ENCODE data around the gene FAM234A. TPM values are rescaled to one million over a fixed set of nuclear protein-coding genes. Genes with fewer than 3 reads are reported as not detected.

The FAM234A gene
- total and polyA plus RNA-seq, 2 donors (not counting 1 experiment from before 2014, with no cell fraction given), result 64.8 to 68.5 TPM

GRCh38 chr16:301235-301634 lies 66.6 kb downstream of the FAM234A start:
- Histone ChIP-seq H3K36me3 (ENCODE audit: control insufficient read depth, insufficient read depth, low read length) (peaks cover 13% of the 10 kb centered on the region), H3K9ac (ENCODE audit: insufficient read depth, low read length) (no peak overlapping the region), H3K4me3 (replicated peaks in 1 of 4; ENCODE audit: control extremely low read depth in 1 of 4, insufficient read depth in 1 of 4, low read depth in 3 of 4, low read length in 4 of 4) (no peak overlapping the region), H3K9me3 (ENCODE audit: control insufficient read depth, insufficient read depth, low read depth, low read length) (no peaks in the 10 kb centered on the region), H4K20me1 (ENCODE audit: control insufficient read depth, extremely low read depth, insufficient read depth, low read length) (no peaks in the 10 kb centered on the region), H3K27ac (ENCODE audit: insufficient read depth, low read length) (no peak overlapping the region), H3K4me2 (ENCODE audit: extremely low read depth, insufficient read depth, low read length) (no peak overlapping the region), H3K27me3 (ENCODE audit: control insufficient read depth, insufficient read depth, low read length) (no peaks in the 10 kb centered on the region), H3K79me2 (ENCODE audit: control insufficient read depth, insufficient read depth, low read length) (no peaks in the 10 kb centered on the region), H2AFZ (ENCODE audit: low read length) (no peak overlapping the region), H3K4me1 (ENCODE audit: control insufficient read depth, extremely low read depth, insufficient read depth, low read length) (no peaks in the 10 kb centered on the region)
- no peak for TF ChIP-seq EZH2 (IDR thresholded peaks at IDR 0.05; ENCODE audit: low read length, missing control alignments)
- TF ChIP-seq CTCF (conservative IDR thresholded peaks at IDR 0.05 in 1 of 2, IDR thresholded peaks at IDR 0.05 in 1 of 2; ENCODE audit: low read depth in 1 of 2, low read length in 2 of 2), result no peak
- no peak for DNase-seq (ENCODE audit: low read depth in 2 of 2)

DNA sequence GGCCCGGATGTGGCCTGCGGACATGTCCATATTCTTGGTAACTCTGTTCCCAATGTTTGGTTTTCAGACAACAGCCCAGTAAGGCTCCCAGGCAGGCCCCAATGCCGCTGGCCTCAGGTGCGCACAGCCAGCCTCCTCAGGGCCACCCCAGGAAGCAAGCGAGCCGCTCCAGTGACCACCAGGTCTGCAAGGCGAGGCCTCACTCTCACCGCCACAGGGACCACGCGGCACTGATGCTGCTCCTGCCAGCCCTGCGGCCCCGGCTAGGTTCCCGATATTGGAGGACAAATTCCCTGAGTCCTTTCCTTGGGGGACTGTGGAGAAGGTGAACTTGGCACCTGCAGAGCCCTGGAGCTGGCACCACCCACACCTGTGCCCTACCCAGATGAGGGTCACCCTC lies 67.3 kb downstream of the FAM234A start:
- H3K4me1 ChIP-seq (ENCODE audit: control insufficient read depth, extremely low read depth, insufficient read depth, low read length), result no peaks in the 10 kb centered on the region
- H3K9ac ChIP-seq (ENCODE audit: insufficient read depth, low read length), result no peak overlapping the region
- no peaks in the 10 kb centered on the region for H3K9me3 ChIP-seq (ENCODE audit: control insufficient read depth, insufficient read depth, low read depth, low read length)
- no peak for DNase-seq (ENCODE audit: low read depth in 2 of 2)
- peaks cover 13% of the 10 kb centered on the region for H3K36me3 ChIP-seq (ENCODE audit: control insufficient read depth, insufficient read depth, low read length)
- no peak overlapping the region for H3K27ac ChIP-seq (ENCODE audit: insufficient read depth, low read length)
- H3K4me3 ChIP-seq (replicated peaks in 1 of 4; ENCODE audit: control extremely low read depth in 1 of 4, insufficient read depth in 1 of 4, low read depth in 3 of 4, low read length in 4 of 4), result no peak overlapping the region
- TF ChIP-seq EZH2 (IDR thresholded peaks at IDR 0.05; ENCODE audit: low read length, missing control alignments) (no peak), CTCF (conservative IDR thresholded peaks at IDR 0.05 in 1 of 2, IDR thresholded peaks at IDR 0.05 in 1 of 2; ENCODE audit: low read depth in 1 of 2, low read length in 2 of 2) (no peak)
- H3K27me3 ChIP-seq (ENCODE audit: control insufficient read depth, insufficient read depth, low read length), result no peaks in the 10 kb centered on the region
- no peak overlapping the region for H3K4me2 ChIP-seq (ENCODE audit: extremely low read depth, insufficient read depth, low read length)
- H3K79me2 ChIP-seq (ENCODE audit: control insufficient read depth, insufficient read depth, low read length), result no peaks in the 10 kb centered on the region
- no peaks in the 10 kb centered on the region for H4K20me1 ChIP-seq (ENCODE audit: control insufficient read depth, extremely low read depth, insufficient read depth, low read length)
- no peak overlapping the region for H2AFZ ChIP-seq (ENCODE audit: low read length)

- H3K4me2 ChIP-seq (ENCODE audit: extremely low read depth, insufficient read depth, low read length), result no peak overlapping the region
- no peaks in the 10 kb centered on the region for H3K4me1 ChIP-seq (ENCODE audit: control insufficient read depth, extremely low read depth, insufficient read depth, low read length)
- TF ChIP-seq EZH2 (IDR thresholded peaks at IDR 0.05; ENCODE audit: low read length, missing control alignments) (no peak), CTCF (conservative IDR thresholded peaks at IDR 0.05 in 1 of 2, IDR thresholded peaks at IDR 0.05 in 1 of 2; ENCODE audit: low read depth in 1 of 2, low read length in 2 of 2) (no peak)
- no peak overlapping the region for H3K27ac ChIP-seq (ENCODE audit: insufficient read depth, low read length)
- H2AFZ ChIP-seq (ENCODE audit: low read length), result no peak overlapping the region
- peak in 1 of 2 donors; percentile 12 for DNase-seq (ENCODE audit: low read depth in 2 of 2)
- H3K79me2 ChIP-seq (ENCODE audit: control insufficient read depth, insufficient read depth, low read length), result no peaks in the 10 kb centered on the region
- no peak overlapping the region for H3K4me3 ChIP-seq (replicated peaks in 1 of 4; ENCODE audit: control extremely low read depth in 1 of 4, insufficient read depth in 1 of 4, low read depth in 3 of 4, low read length in 4 of 4)
- no peaks in the 10 kb centered on the region for H3K9me3 ChIP-seq (ENCODE audit: control insufficient read depth, insufficient read depth, low read depth, low read length)
- H4K20me1 ChIP-seq (ENCODE audit: control insufficient read depth, extremely low read depth, insufficient read depth, low read length), result no peaks in the 10 kb centered on the region
- no peaks in the 10 kb centered on the region for H3K27me3 ChIP-seq (ENCODE audit: control insufficient read depth, insufficient read depth, low read length)
- H3K36me3 ChIP-seq (ENCODE audit: control insufficient read depth, insufficient read depth, low read length), result peaks cover 10% of the 10 kb centered on the region
- H3K9ac ChIP-seq (ENCODE audit: insufficient read depth, low read length), result no peak overlapping the region
Measured at GRCh38 chr16:303760-304505, 69.3 kb downstream of the FAM234A start.
